ENCODE results near the gene AGPS. TPM values are rescaled to one million over a fixed set of nuclear protein-coding genes. Genes with fewer than 3 reads are reported as not detected.
"Not testable (repeated sequence)": the region's sequence is repeated elsewhere in the genome, so short reads cannot be mapped to it uniquely, and the experiment has no call there.

AGPS gene
- total RNA-seq, 2 experiments from 2014 or later, result 55.7 to 58.9 TPM

DNA sequence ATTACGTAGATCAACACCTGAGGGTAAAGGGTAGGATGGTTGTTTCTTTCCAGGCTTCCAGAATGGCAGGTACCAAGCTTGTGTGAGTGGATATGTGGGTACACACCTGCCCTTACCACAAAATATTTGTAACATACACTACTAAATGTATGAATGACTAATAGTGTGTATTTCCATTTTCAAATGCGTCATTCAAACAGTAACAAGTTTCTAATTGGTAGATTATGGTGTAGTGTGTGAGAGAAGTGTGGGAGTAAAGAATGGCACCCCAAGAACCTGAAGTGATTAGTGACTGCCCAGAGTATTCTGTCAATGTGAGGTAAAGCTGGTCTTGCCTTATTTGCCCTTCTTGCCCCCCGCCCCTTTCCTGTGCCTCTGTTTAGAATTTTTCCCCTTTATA lies 21.1 kb downstream of the AGPS start:
- TF ChIP-seq, protein P1, sequence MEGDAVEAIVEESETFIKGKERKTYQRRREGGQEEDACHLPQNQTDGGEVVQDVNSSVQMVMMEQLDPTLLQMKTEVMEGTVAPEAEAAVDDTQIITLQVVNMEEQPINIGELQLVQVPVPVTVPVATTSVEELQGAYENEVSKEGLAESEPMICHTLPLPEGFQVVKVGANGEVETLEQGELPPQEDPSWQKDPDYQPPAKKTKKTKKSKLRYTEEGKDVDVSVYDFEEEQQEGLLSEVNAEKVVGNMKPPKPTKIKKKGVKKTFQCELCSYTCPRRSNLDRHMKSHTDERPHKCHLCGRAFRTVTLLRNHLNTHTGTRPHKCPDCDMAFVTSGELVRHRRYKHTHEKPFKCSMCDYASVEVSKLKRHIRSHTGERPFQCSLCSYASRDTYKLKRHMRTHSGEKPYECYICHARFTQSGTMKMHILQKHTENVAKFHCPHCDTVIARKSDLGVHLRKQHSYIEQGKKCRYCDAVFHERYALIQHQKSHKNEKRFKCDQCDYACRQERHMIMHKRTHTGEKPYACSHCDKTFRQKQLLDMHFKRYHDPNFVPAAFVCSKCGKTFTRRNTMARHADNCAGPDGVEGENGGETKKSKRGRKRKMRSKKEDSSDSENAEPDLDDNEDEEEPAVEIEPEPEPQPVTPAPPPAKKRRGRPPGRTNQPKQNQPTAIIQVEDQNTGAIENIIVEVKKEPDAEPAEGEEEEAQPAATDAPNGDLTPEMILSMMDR (IDR thresholded peaks at IDR 0.05), result no peak
- DNase-seq, result no peak
- Mint-ChIP-seq H3K4me1 (ENCODE audit: low read depth) (peaks cover 44% of the 10 kb centered on the region), H3K4me3 (no peak overlapping the region), H3K9me3 (peaks cover 4% of the 10 kb centered on the region), H3K27me3 (no peaks in the 10 kb centered on the region), H3K27ac (peak overlapping the region; percentile 64), H3K36me3 (ENCODE audit: low read depth) (peaks cover 11% of the 10 kb centered on the region)
- intact Hi-C loops (cut with micrococcal nuclease), result no loop called here
- CTCF ChIA-PET, result interaction anchor here (0.8 to 9.7 kb wide), 9 partner anchors 9 to 349 kb away, joined by 3 to 163 read pairs (median 6); partner anchors contain the start of gene AGPS
- POLR2A ChIA-PET, result interaction anchor here (1.3 kb wide), 1 partner anchor 19 kb away, joined by 3 read pairs; no protein-coding TSS in a partner anchor
- ATAC-seq, result peak; percentile 75

GRCh38 chr2:177419274-177419673 lies 26.7 kb downstream of the AGPS start:
- no peak for DNase-seq
- H3K36me3 Mint-ChIP-seq (ENCODE audit: low read depth), result peaks cover 17% of the 10 kb centered on the region
- no peaks in the 10 kb centered on the region for H3K27me3 Mint-ChIP-seq
- TF ChIP-seq, protein P1 (IDR thresholded peaks at IDR 0.05), result no peak
- H3K4me1 Mint-ChIP-seq (ENCODE audit: low read depth), result peaks cover 35% of the 10 kb centered on the region
- intact Hi-C loops (cut with micrococcal nuclease), result no loop called here
- H3K4me3 Mint-ChIP-seq, result no peak overlapping the region
- no peak for ATAC-seq
- ChIA-PET POLR2A (interaction anchor here (1.3 kb wide), 1 partner anchor 27 kb away, joined by 3 read pairs; the partner anchor contains the start of gene AGPS), CTCF (interaction anchor here (9.7 kb wide), 1 partner anchor 84 kb away, joined by 163 read pairs; no protein-coding TSS in a partner anchor)
- peaks cover 3% of the 10 kb centered on the region for H3K9me3 Mint-ChIP-seq
- peak overlapping the region; percentile 68 for H3K27ac Mint-ChIP-seq

DNA sequence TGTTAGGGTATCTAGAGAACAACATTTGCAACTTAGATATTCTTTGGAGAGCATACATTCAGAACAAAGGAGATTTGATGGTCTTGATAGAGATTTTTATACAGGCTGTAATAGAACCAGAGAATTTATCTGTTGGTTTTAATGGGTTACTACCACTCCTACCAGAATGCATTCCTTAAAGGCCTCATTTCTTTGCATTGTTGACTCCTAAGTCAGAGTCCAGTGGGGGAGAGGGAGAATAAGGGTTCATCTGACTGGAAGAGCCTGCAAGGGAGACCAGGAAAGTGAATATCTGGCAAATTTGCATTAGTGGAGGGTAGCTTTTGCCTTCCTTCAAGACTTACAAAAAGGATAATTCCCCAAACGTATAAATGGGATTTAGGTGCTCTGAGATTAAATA lies 29.7 kb downstream of the AGPS start:
- intact Hi-C loops (cut with micrococcal nuclease), result no loop called here
- Mint-ChIP-seq H3K4me3 (no peak overlapping the region), H3K4me1 (ENCODE audit: low read depth) (peaks cover 33% of the 10 kb centered on the region), H3K36me3 (ENCODE audit: low read depth) (peaks cover 42% of the 10 kb centered on the region), H3K27ac (peak overlapping the region; percentile 25), H3K27me3 (no peaks in the 10 kb centered on the region), H3K9me3 (peaks cover 19% of the 10 kb centered on the region)
- ATAC-seq (no peak), DNase-seq (no peak)
- ChIA-PET POLR2A (no interaction called here), CTCF (no interaction called here)
- TF ChIP-seq, protein P1 (IDR thresholded peaks at IDR 0.05), result no peak

- intact Hi-C loops (cut with micrococcal nuclease); H3K4me3 Mint-ChIP-seq; DNase-seq; POLR2A ChIA-PET; H3K27me3 Mint-ChIP-seq; H3K27ac Mint-ChIP-seq; ATAC-seq: not testable (repeated sequence)
- Mint-ChIP-seq H3K9me3 (peaks cover 32% of the 10 kb centered on the region), H3K36me3 (ENCODE audit: low read depth) (peaks cover 61% of the 10 kb centered on the region), H3K4me1 (ENCODE audit: low read depth) (peaks cover 24% of the 10 kb centered on the region)
- CTCF ChIA-PET, result interaction anchor here (0.7 to 2.0 kb wide), 4 partner anchors 8 to 259 kb away, joined by 3 to 6 read pairs (median 4); no protein-coding TSS in a partner anchor
These were observed 31.5 kb downstream of the AGPS start for GRCh38 chr2:177424120-177424519.

GRCh38 chr2:177424620-177425019 lies 32.0 kb downstream of the AGPS start:
- H3K27me3 Mint-ChIP-seq; H3K27ac Mint-ChIP-seq; H3K4me3 Mint-ChIP-seq; ATAC-seq; DNase-seq; intact Hi-C loops (cut with micrococcal nuclease); POLR2A ChIA-PET: not testable (repeated sequence)
- H3K36me3 Mint-ChIP-seq (ENCODE audit: low read depth), result peaks cover 66% of the 10 kb centered on the region
- peaks cover 19% of the 10 kb centered on the region for H3K4me1 Mint-ChIP-seq (ENCODE audit: low read depth)
- CTCF ChIA-PET, result interaction anchor here (0.7 to 2.0 kb wide), 2 partner anchors 9 to 260 kb away, joined by 3 to 5 read pairs; no protein-coding TSS in a partner anchor
- H3K9me3 Mint-ChIP-seq, result peaks cover 34% of the 10 kb centered on the region

- H3K27ac Mint-ChIP-seq, result no peak overlapping the region
- no peaks in the 10 kb centered on the region for H3K27me3 Mint-ChIP-seq
- no peak for ATAC-seq
- TF ChIP-seq, protein P1 (IDR thresholded peaks at IDR 0.05), result no peak
- H3K4me3 Mint-ChIP-seq, result no peak overlapping the region
- intact Hi-C loops (cut with micrococcal nuclease), result no loop called here
- CTCF ChIA-PET, result interaction anchor here (1.3 to 2.3 kb wide), 4 partner anchors 10 to 263 kb away, joined by 5 to 7 read pairs (median 6); no protein-coding TSS in a partner anchor
- peaks cover 48% of the 10 kb centered on the region for H3K9me3 Mint-ChIP-seq
- H3K36me3 Mint-ChIP-seq (ENCODE audit: low read depth), result peaks cover 73% of the 10 kb centered on the region
- POLR2A ChIA-PET, result no interaction called here
- peaks cover 11% of the 10 kb centered on the region for H3K4me1 Mint-ChIP-seq (ENCODE audit: low read depth)
- DNase-seq, result no peak
These were observed 34.7 kb downstream of the AGPS start for GRCh38 chr2:177427316-177427715.

DNA sequence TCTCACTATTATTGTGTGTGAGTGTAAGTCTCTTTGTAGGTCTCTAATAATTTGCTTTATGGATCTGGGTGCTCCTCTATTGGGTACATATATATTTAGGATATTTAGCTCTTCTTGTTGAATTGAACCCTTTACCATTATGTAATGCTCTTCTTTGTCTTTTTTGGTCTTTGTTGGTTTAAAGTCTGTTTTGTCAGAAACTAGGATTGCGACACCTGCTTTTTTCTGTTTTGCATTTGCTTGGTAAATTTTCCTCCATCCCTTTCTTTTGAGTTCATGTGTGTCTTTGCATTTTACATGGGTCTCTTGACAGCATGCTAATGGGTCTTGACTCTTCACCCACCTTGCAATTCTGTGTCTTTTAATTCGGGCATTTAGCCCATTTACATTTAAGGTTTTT lies 35.4 kb downstream of the AGPS start:
- Mint-ChIP-seq H3K4me1 (ENCODE audit: low read depth) (peaks cover 11% of the 10 kb centered on the region), H3K9me3 (peaks cover 52% of the 10 kb centered on the region), H3K36me3 (ENCODE audit: low read depth) (peaks cover 76% of the 10 kb centered on the region)
- H3K27me3 Mint-ChIP-seq; POLR2A ChIA-PET; DNase-seq; H3K27ac Mint-ChIP-seq; H3K4me3 Mint-ChIP-seq; ATAC-seq; intact Hi-C loops (cut with micrococcal nuclease): not testable (repeated sequence)
- CTCF ChIA-PET, result interaction anchor here (2.0 to 2.3 kb wide), 3 partner anchors 9 to 263 kb away, joined by 5 to 6 read pairs (median 5); no protein-coding TSS in a partner anchor
